ENCODE data around the gene RGP1. TPM values are rescaled to one million over a fixed set of nuclear protein-coding genes. Genes with fewer than 3 reads are reported as not detected.

RGP1 gene
- total RNA-seq, 1 donor: 18.5 TPM

GRCh38 chr9:35806101-35806500 is 57.0 kb downstream of the RGP1 start:
- Histone ChIP-seq H2AFZ (ENCODE audit: low read length) (no peak overlapping the region), H3K9me3 (ENCODE audit: low read depth, low read length) (no peaks in the 10 kb centered on the region), H3K36me3 (ENCODE audit: insufficient read depth, low read length) (peaks cover 66% of the 10 kb centered on the region), H3K27me3 (ENCODE audit: insufficient read depth, low read length) (no peaks in the 10 kb centered on the region), H3K27ac (ENCODE audit: low read depth, low read length) (no peak overlapping the region), H3K4me1 (ENCODE audit: insufficient read depth, low read length) (no peaks in the 10 kb centered on the region), H4K20me1 (ENCODE audit: insufficient read depth, low read length) (no peaks in the 10 kb centered on the region), H3K4me3 (ENCODE audit: insufficient read depth, low read length) (no peak overlapping the region), H3K4me2 (ENCODE audit: insufficient read depth, low read length) (no peak overlapping the region), H3K79me2 (ENCODE audit: insufficient read depth, low read length) (no peaks in the 10 kb centered on the region)
- TF ChIP-seq CTCF (IDR thresholded peaks at IDR 0.05; ENCODE audit: extremely low read depth, low read depth, low read length): no peak
- no peak for DNase-seq (ENCODE audit: insufficient read length, low spot score, missing footprints)

Small RNA genes lying within 50 kb of the gene (small RNA-seq; reads per million reads assigned to genes)
- gene MIR6853: 0.74 reads per million, percentile 8 among the genes with 10 or more reads in this experiment

Other genes starting within 250 kb of the RGP1 start
- 18.5 and 18.6 TPM in 2 replicates for gene TESK1, start 144.0 kb upstream of the RGP1 start, total RNA-seq
- 2.7 and 2.9 TPM in 2 replicates for gene CD72, start 130.9 kb upstream of the RGP1 start, total RNA-seq
- gene SIT1, start 98.4 kb upstream of the RGP1 start, total RNA-seq: 0.36 TPM in 1 of 2 replicates, not detected in the other
- 88,726 and 110,601 TPM in 2 replicates for gene RMRP, start 91.3 kb upstream of the RGP1 start, total RNA-seq
- 10.6 and 15.6 TPM in 2 replicates for gene CCDC107, start 91.0 kb upstream of the RGP1 start, total RNA-seq
- 0.36 and 0.88 TPM in 2 replicates for gene ARHGEF39, start 84.1 kb upstream of the RGP1 start, total RNA-seq
- not detected in 2 replicates for gene CA9, start 75.4 kb upstream of the RGP1 start, total RNA-seq
- gene TPM2, start 59.4 kb upstream of the RGP1 start, total RNA-seq: 911 and 946 TPM in 2 replicates
- 306 and 376 TPM in 2 replicates for gene TLN1, start 17.1 kb upstream of the RGP1 start, total RNA-seq
- gene CREB3, start 16.6 kb upstream of the RGP1 start, total RNA-seq: 56.6 and 64.8 TPM in 2 replicates
- gene GBA2, start 59 bp upstream of the RGP1 start, total RNA-seq: 29.5 and 31.1 TPM in 2 replicates
- gene MSMP, start 5.0 kb downstream of the RGP1 start, total RNA-seq: not detected in 2 replicates
- 16.6 and 20.3 TPM in 2 replicates for gene NPR2, start 42.3 kb downstream of the RGP1 start, total RNA-seq
- 0.88 and 2.2 TPM in 2 replicates for gene SPAG8, start 63.0 kb downstream of the RGP1 start, total RNA-seq
- gene HINT2, start 65.8 kb downstream of the RGP1 start, total RNA-seq: 17.0 and 17.4 TPM in 2 replicates
- gene FAM221B, start 79.4 kb downstream of the RGP1 start, total RNA-seq: not detected in 2 replicates
- gene TMEM8B, start 79.9 kb downstream of the RGP1 start, total RNA-seq: 2.1 and 2.5 TPM in 2 replicates
- not detected in 2 replicates for gene OR13J1, start 121.1 kb downstream of the RGP1 start, total RNA-seq
- gene HRCT1, start 156.9 kb downstream of the RGP1 start, total RNA-seq: 1.8 and 5.1 TPM in 2 replicates
- 0.29 and 0.72 TPM in 2 replicates for gene SPAAR, start 160.2 kb downstream of the RGP1 start, total RNA-seq
- gene OR2S2, start 208.9 kb downstream of the RGP1 start, total RNA-seq: under 0.01 TPM in 2 replicates